GM18861 (cell line): ENCODE results near the gene KIF25.
"Not testable (repeated sequence)": the region's sequence is repeated elsewhere in the genome, so short reads cannot be mapped to it uniquely, and the experiment has no call there.

ENCODE experiments used
- ATAC-seq: cut with Tn5 transposase; IDR thresholded peaks from one replicate; pipeline ENCODE4 v1.9.1; 2021; ENCODE audit not compliant: unreplicated experiment

The KIF25 gene

GRCh38 chr6:167993831-167994230 lies 3.6 kb upstream of the KIF25 start:
- no peak for ATAC-seq

DNA sequence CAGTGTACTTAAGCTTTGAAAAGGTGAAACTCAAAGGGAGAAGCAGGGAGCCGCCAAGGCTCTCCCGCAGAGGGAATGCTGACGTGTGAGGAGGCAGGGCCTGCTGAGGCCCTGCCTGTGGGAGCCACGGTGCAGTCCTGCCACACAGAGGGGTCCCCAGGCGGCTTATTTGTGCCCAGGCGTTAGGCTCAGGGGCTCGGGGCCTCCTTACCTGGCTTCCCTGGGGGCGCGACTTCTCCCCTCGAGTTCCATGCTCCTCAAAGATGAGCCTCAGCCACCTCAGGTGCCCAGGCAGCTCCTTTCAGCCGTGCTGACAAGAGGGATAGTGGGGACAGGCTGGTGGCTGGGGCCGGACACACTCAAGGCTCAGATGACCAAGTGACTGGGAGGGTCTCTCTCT lies 2.2 kb upstream of the KIF25 start:
- ATAC-seq = no peak

DNA sequence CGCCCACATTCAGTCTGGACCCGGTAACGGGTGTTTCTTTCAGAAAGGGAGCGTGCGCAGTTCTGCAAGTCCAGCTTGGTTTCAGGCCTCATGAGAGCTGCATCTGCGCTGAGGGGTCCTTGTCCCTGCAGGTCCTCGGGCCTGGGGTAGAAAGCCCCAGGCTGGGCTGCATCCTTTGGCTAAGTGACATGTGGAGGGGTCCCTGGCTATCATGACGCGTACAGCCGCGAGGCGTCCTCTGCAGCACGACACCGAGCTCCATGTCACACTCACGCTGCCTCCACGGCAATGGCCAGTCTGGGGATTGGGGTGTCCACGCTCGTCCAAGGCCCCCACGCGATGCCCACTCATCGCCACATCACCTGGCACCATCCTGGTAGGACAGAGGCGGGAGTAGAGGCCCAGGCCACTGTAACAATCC lies 1.7 kb upstream of the KIF25 start:
- ATAC-seq = no peak

- ATAC-seq = no peak
These were observed 859 bp upstream of the KIF25 start for GRCh38 chr6:167996424-167997199.

GRCh38 chr6:167998215-167998614 lies 744 bp downstream of the KIF25 start:
- ATAC-seq = no peak

DNA sequence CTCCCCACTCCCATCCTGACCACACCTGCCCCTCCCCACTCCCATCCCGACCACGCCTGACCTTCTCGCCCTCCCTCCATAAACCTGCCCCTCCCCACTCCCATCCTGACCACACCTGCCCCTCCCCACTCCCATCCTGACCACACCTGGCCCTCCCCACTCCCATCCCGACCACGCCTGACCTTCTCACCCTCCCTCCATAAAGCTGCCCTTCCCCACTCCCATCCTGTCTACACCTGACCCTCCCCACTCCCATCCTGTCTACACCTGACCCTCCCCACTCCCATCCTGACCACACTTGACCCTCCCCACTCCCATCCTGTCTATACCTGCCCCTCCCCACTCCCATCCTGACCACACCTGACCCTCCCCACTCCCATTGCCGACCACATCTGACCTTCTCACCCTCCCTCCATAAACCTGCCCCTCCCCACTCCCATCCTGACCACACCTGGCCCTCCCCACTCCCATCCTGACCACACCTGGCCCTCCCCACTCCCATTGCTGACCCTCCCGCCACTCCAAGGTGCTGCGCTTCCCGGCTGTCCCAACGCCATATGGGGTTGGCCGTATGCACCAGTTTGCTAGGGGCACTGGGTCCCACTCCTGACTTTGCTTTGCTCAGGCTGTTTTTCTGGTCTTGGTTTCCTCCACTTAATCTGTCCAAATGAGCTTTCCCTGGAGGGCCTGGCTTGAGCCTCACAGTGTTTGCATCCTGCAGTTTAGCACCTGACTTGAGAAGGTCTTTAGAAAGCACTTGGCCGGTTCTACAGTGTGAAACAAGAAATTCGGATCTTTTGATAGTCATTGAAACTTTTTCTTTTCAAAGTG lies 2.9 kb downstream of the KIF25 start:
- ATAC-seq = no peak

DNA sequence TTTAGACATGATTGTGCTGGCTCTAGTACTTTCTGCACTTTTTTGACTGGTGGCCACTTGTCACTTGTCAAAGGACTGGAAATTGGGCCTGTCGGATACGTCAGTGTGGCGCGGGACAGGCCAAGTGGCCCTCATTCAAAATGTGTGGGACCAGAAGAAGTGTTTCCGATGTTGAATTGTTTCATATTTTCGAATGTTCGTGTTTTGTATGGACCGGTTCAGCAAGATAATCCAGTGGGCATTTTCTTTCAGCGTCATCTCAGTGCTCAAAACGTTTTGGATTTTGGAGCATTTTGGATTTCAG lies 3.5 kb downstream of the KIF25 start:
- no peak for ATAC-seq

DNA sequence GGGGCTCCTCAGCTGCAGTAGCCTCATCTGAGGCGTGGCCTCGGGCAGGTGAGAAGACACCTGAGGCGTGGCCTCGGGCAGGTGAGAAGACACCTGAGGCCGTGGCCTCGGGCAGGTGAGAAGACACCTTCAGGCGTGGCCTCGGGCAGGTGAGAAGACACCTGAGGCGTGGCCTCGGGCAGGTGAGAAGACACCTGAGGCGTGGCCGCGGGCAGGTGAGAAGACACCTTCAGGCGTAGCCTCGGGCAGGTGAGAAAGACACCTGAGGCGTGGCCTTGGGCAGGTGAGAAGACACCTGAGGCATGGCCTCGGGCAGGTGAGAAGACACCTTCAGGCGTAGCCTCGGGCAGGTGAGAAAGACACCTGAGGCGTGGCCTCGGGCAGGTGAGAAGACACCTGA lies 4.0 kb downstream of the KIF25 start:
- ATAC-seq = not testable (repeated sequence)

DNA sequence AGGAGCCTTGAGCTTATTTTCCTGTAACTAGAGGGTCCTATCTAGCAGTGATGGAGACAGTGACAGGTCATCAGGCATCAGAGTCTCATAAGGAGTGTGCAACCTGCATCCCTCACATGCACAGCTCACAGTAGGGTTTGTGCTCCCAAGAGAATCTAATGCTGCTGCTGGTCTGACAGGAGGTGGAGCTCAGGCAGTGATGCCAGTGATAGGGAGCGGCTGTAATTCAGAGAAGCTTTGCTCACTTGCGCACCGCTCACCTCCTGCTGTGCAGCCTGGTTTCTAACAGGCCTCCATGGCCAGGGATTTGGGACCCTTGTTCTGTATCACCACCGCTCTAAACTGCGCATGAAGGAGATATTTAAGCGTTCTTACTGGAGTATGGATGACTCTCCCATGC lies 5.3 kb downstream of the KIF25 start:
- no peak for ATAC-seq

DNA sequence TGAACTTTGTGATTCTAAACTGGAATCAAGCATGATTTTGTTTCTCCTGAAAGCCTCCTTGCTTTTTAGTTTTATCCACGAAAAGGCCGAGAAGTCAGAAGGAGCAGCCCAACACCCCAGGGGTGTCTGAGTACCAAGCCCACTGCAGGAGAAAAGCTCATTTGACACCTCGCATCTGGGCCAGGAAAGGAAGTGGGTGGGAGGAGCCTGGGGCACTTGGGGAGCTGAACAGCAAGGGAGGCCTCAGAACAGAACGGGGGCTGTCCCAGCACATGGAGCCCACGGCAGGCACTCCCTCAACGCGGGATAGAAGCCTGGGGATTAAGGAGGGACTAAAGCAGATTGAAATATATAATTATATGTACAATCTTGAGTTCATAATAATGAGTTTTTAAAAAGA lies 6.6 kb downstream of the KIF25 start:
- no peak for ATAC-seq

- no peak for ATAC-seq
These were observed 7.5 kb downstream of the KIF25 start for GRCh38 chr6:168004945-168005344.

DNA sequence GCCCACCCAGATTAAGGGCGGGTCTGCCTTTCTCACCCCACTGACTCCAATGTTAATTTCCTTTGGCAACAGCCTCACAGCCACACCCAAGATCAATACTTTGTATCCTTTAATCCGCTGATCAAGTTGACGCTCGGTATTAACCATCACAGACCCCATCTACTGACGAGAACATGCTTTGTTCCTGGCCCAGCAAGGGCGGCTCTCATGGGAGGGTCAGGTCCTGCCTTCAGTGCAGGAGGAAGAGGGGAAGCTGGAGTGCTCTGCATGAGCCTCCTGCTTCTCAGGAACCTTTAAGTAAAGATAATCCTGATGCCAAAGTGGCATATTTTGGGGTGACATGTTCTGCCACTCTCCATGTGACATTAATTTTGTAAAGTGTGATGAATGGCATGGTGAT lies 8.3 kb downstream of the KIF25 start:
- no peak for ATAC-seq

DNA sequence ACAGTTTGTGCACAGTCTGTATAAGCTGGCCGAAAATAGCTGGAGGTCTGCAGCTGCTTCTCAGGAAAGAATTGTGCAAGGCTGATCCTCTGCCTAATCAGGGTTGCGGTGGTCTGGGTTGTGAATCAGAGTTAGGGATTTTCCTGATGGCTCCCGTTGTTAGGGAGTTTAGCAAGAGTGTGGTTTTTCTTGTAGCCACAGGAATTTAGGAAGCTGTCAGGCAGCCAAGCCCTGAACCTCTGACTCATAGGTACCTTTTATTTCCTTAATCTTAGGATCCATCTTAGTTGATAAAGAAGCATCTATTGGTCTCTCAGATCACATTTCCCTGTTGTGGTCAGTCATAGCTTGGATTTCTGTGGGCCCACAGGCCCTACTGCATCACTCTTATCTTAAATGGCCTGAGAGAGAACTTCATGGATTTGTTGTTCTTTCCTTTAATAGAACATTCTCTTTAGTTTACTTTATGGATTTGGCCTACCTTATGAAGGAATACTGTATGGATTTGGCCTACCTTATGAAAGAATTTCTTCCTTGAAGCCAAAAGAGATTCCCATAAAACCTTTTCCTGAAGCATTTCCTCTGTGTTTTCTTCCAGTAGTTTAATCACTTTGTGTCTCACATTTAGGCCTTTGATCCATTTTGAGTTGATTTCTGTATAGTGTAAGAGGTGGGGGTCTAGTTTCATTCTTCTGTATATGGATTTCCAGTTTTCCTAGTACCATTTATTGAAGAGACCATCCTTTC lies 10.3 kb downstream of the KIF25 start:
- no peak for ATAC-seq

DNA sequence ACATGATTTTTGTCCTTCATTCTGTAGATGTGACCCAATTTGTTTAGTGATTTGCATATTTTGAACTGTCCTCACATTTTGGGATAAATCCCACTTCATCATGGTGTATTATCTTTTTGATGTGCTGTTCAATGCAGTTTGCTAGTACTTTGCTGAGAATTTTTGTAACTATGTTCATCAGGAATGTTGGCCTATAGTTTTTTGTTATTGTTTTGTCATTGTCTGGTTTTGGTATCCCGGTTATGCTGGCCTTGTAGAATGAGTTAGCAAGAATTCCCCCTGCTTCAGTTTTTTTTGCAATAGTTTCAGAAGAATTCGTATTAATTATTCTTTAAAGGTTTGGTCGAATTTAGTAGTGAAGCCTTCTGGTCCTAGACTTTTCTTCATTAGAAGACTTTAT lies 11.9 kb downstream of the KIF25 start:
- no peak for ATAC-seq

- no peak for ATAC-seq
These were observed 13.8 kb downstream of the KIF25 start for GRCh38 chr6:168011291-168011690.

DNA sequence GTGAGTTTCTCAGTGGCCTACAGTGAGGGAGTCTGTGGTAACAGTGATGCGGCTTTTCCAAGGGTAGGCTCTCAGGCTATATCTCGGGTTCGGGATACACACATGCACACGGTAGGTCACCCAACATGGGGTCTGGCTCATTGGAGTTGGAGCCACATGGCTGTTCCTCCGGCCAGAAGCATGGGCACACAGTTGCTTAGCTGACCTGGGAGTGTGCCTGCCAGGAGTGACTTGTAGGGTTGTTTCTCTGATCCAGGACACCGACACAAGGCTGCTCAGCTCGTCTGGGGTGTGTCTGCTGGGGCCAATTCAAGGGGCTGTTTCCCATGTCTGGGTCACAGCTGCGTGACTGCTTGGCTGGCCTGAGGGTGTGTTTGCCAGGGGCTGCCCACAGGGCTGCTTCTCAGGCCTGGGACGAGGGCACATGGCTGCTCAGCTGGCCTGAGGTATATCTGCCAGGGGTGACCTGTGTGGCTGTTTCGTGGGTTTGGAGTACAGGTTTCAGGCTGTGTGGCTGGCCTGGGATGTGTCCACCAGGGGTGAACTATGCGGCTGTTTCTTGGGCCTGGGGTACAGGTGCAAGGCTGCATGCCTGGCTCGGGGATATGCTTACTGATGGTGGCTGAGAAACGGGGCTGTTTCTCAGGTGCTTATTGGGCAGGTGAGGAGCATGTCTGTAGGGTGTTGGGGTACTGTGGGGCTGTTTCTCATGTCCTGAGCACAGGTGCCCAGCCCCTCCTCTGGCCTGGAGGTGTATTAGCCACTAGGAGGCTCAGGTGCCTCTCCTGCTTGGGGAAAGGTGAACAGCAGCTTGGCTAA lies 15.2 kb downstream of the KIF25 start:
- ATAC-seq = no peak

GRCh38 chr6:168013250-168013915 lies 15.9 kb downstream of the KIF25 start:
- ATAC-seq = no peak

GRCh38 chr6:168014428-168014827 lies 17.0 kb downstream of the KIF25 start:
- ATAC-seq = no peak

- no peak for ATAC-seq
These were observed 17.5 kb downstream of the KIF25 start for GRCh38 chr6:168015009-168015408.

GRCh38 chr6:168015482-168016175 lies 18.2 kb downstream of the KIF25 start:
- ATAC-seq = no peak
